CD14-positive monocyte (primary cell): ENCODE measurements around the gene SCYL1. TPM values are rescaled to one million over a fixed set of nuclear protein-coding genes. Genes with fewer than 3 reads are reported as not detected.

Source experiments
- DNase-seq, 3 donors: peaks; one replicate each; pipeline ENCODE4 v3.0.0-alpha.2; 2011 to 2022
- H2AFZ ChIP-seq: 2 replicates; pipeline ENCODE4 v1.6.0; 2012; ENCODE audit warnings: mild to moderate bottlenecking, low read depth, low read length, inconsistent platforms; ENCODE audit not compliant: insufficient read depth, poor library complexity, severe bottlenecking
- H3K27ac ChIP-seq, 2 donors: 1 replicate in 1 of 2; 2 replicates in 1 of 2; pipeline ENCODE4 v1.5.1; 2012 to 2013; ENCODE audit warnings: low read length in 2 of 2, control low read depth in 1 of 2, inconsistent platforms in 1 of 2, low read depth in 1 of 2, mild to moderate bottlenecking in 1 of 2
- H3K27me3 ChIP-seq, 2 donors: one replicate each; pipeline versions ENCODE4 v1.6.0 to v1.6.1; 2011 to 2013; ENCODE audit warnings: low read length in 2 of 2; ENCODE audit not compliant: control insufficient read depth in 2 of 2, insufficient read depth in 2 of 2
- H3K36me3 ChIP-seq, 2 donors: replicated peaks in 1 of 2; 1 replicate in 1 of 2; 2 replicates in 1 of 2; pipeline versions ENCODE4 v1.5.1 to v1.6.1; 2012 to 2013; ENCODE audit warnings: low read length in 2 of 2, control low read depth in 1 of 2, inconsistent platforms in 1 of 2, mild to moderate bottlenecking in 1 of 2; ENCODE audit not compliant: insufficient read depth in 2 of 2, control insufficient read depth in 1 of 2
- H3K4me1 ChIP-seq, 2 donors: 1 replicate in 1 of 2; 2 replicates in 1 of 2; pipeline versions ENCODE4 v1.5.1 to v1.6.1; 2012 to 2013; ENCODE audit warnings: low read length in 2 of 2, control low read depth in 1 of 2, inconsistent platforms in 1 of 2, mild to moderate bottlenecking in 1 of 2, moderate library complexity in 1 of 2; ENCODE audit not compliant: insufficient read depth in 2 of 2, control insufficient read depth in 1 of 2
- H3K4me2 ChIP-seq: replicated peaks from 2 replicates; pipeline ENCODE3; 2012; ENCODE audit warnings: low read length, moderate library complexity, mild to moderate bottlenecking; ENCODE audit not compliant: poor library complexity, severe bottlenecking; ENCODE audit errors: extremely low read depth
- H3K4me3 ChIP-seq, 3 experiments: fragments of 200-600 bp in 1 of 3; sonication (generic) in 1 of 3; replicated peaks in 1 of 3; 1 replicate in 2 of 3; 2 replicates in 1 of 3; pipeline ENCODE4 v1.5.1; 2011 to 2013; ENCODE audit warnings: low read length in 3 of 3, mild to moderate bottlenecking in 3 of 3, control low read depth in 2 of 3, low read depth in 2 of 3, inconsistent platforms in 1 of 3, moderate library complexity in 1 of 3
- H3K79me2 ChIP-seq: 2 replicates; pipeline ENCODE4 v1.6.0; 2012; ENCODE audit warnings: mild to moderate bottlenecking, control low read depth, inconsistent platforms, low read length, moderate library complexity; ENCODE audit not compliant: insufficient read depth
- H3K9ac ChIP-seq: 2 replicates; pipeline ENCODE4 v1.6.0; 2017; ENCODE audit warnings: low read length, mild to moderate bottlenecking; ENCODE audit not compliant: insufficient read depth, poor library complexity, severe bottlenecking
- H3K9me3 ChIP-seq, 2 donors: replicated peaks in 1 of 2; 1 replicate in 1 of 2; 2 replicates in 1 of 2; pipeline versions ENCODE4 v1.5.1 to v1.6.1; 2012 to 2013; ENCODE audit warnings: low read length in 2 of 2, control low read depth in 1 of 2; ENCODE audit not compliant: control insufficient read depth in 1 of 2, insufficient read depth in 1 of 2
- H4K20me1 ChIP-seq: 2 replicates; pipeline ENCODE4 v1.6.0; 2012; ENCODE audit warnings: mild to moderate bottlenecking, low read length, control low read depth, moderate library complexity; ENCODE audit not compliant: insufficient read depth
- H3K27ac Mint-ChIP-seq, 7 donors: one replicate each; pipeline ENCODE4 v1.8.0; 2020; ENCODE audit warnings: mild to moderate bottlenecking in 7 of 7, mixed read lengths in 7 of 7, moderate library complexity in 6 of 7, inconsistent platforms in 2 of 7
- H3K27me3 Mint-ChIP-seq, 3 donors: one replicate each; pipeline ENCODE4 v1.8.0; 2021 to 2022; ENCODE audit warnings: low read depth in 3 of 3, mild to moderate bottlenecking in 3 of 3, mixed read lengths in 3 of 3, moderate library complexity in 3 of 3, inconsistent platforms in 1 of 3
- H3K36me3 Mint-ChIP-seq, 2 donors: one replicate each; pipeline ENCODE4 v1.8.0; 2020; ENCODE audit warnings: mixed read lengths in 2 of 2, inconsistent platforms in 1 of 2, mild to moderate bottlenecking in 1 of 2
- H3K4me1 Mint-ChIP-seq: one replicate; pipeline ENCODE4 v1.8.0; 2020; ENCODE audit warnings: mild to moderate bottlenecking, mixed read lengths
- H3K4me3 Mint-ChIP-seq, 2 donors: one replicate each; pipeline ENCODE4 v1.8.0; 2020; ENCODE audit warnings: mild to moderate bottlenecking in 2 of 2, mixed read lengths in 2 of 2, moderate library complexity in 1 of 2
- H3K9me3 Mint-ChIP-seq, 7 donors: one replicate each; pipeline ENCODE4 v1.8.0; 2020 to 2022; ENCODE audit warnings: mixed read lengths in 7 of 7, mild to moderate bottlenecking in 6 of 7, moderate library complexity in 6 of 7, inconsistent platforms in 2 of 7
- CTCF ChIP-seq: fragments of 200-600 bp; IDR thresholded peaks from one replicate; pipeline ENCODE4 v1.8.0; 2022; ENCODE audit warnings: antibody characterized with exemption, mild to moderate bottlenecking
- WGBS: methylation state at CpG from one replicate; pipeline ENCODE4 v1.1.5; 2013; ENCODE audit warnings: missing lambda C conversion rate; ENCODE audit not compliant: insufficient coverage; 5-methylcytosine and 5-hydroxymethylcytosine counted together
- intact Hi-C, 2 donors: fragments of 100-400 bp; cut with micrococcal nuclease; formaldehyde crosslinking; loops; one replicate each; pipeline versions ENCODE4 v1.15.0 to v1.15.1; 2023
- polyA plus RNA-seq, 3 donors: library from polyadenylated mRNA; depleted of rRNA in 1 of 3; unstranded in 2 of 3; stranded (reverse) in 1 of 3; fragments of 300-500 nt in 2 of 3; fragments of >200 nt in 1 of 3; fragmentation: Illumina TruSeq in 2 of 3; gene quantifications; 1 replicate in 2 of 3; 2 replicates in 1 of 3; pipeline ENCODE4 v1.2.3, GENCODE V29; 2012 to 2021

SCYL1 gene
- polyA plus RNA-seq, 3 donors = 18.6 to 71.6 (median 29.7) TPM

- intact Hi-C loops = loop anchor here in 1 of 2 donors (2.0 kb wide), 1 partner anchor 17 kb away; no protein-coding TSS in a partner anchor
- DNase-seq = peak in 1 of 3 donors; percentile 41
- Histone ChIP-seq H3K9ac (peak overlapping the region; percentile 56), H3K27ac (peak overlapping the region; percentile 96 to 97), H3K79me2 (peaks cover 60% of the 10 kb centered on the region), H3K4me2 (peak overlapping the region; percentile 74), H2AFZ (no peak overlapping the region), H3K36me3 (no peaks in the 10 kb centered on the region), H3K4me3 (peak overlapping the region in 1 of 3 experiments; percentile 54), H3K27me3 (no peaks in the 10 kb centered on the region), H3K4me1 (peaks cover 71 to 90% of the 10 kb centered on the region in 2 donors), H4K20me1 (no peaks in the 10 kb centered on the region), H3K9me3 (no peaks in the 10 kb centered on the region)
- no peak for TF ChIP-seq CTCF
- H3K4me1 Mint-ChIP-seq = peaks cover 66% of the 10 kb centered on the region
- peaks cover 0 to 3% (median 2%) of the 10 kb centered on the region in 3 donors for H3K27me3 Mint-ChIP-seq
- H3K9me3 Mint-ChIP-seq = no peaks in the 10 kb centered on the region
- no peaks in the 10 kb centered on the region for H3K36me3 Mint-ChIP-seq
- H3K27ac Mint-ChIP-seq = peak overlapping the region in 6 of 7 donors; percentile 96 to 99 (median 99)
- WGBS = 78% methylated on average over 9 of the region's 12 CpGs
- peak overlapping the region; percentile 52 to 75 for H3K4me3 Mint-ChIP-seq
These were observed 31.3 kb upstream of the SCYL1 start for GRCh38 chr11:65493367-65494176.

GRCh38 chr11:65496304-65497140 lies 28.4 kb upstream of the SCYL1 start:
- Histone ChIP-seq H3K9ac (peak overlapping the region; percentile 59), H4K20me1 (peaks cover 25% of the 10 kb centered on the region), H3K9me3 (no peaks in the 10 kb centered on the region), H2AFZ (peak overlapping the region; percentile 14), H3K79me2 (peaks cover 77% of the 10 kb centered on the region), H3K27ac (peak overlapping the region; percentile 92 to 98), H3K27me3 (no peaks in the 10 kb centered on the region), H3K36me3 (peaks cover 6 to 23% of the 10 kb centered on the region in 2 donors), H3K4me1 (peaks cover 56 to 64% of the 10 kb centered on the region in 2 donors), H3K4me3 (peak overlapping the region; percentile 25 to 69 (median 29)), H3K4me2 (peak overlapping the region; percentile 72)
- Mint-ChIP-seq H3K27ac (peak overlapping the region in 5 of 7 donors; percentile 96 to 98 (median 98)), H3K4me3 (peak overlapping the region; percentile 82 to 90), H3K36me3 (no peaks in the 10 kb centered on the region), H3K4me1 (peaks cover 49% of the 10 kb centered on the region), H3K27me3 (peaks cover 0 to under 1% (median 0%) of the 10 kb centered on the region in 3 donors), H3K9me3 (peaks cover 0 to 4% (median 0%) of the 10 kb centered on the region in 7 donors)
- WGBS = 90% methylated on average over 3 of the region's 15 CpGs
- no peak for TF ChIP-seq CTCF
- intact Hi-C loops = loop anchor here in 1 of 2 donors (1.0 to 2.0 kb wide), 2 partner anchors 20 to 74 kb away; partner anchors contain the start of gene NEAT1
- no peak for DNase-seq
